Epithelial cell of prostate (primary cell): ENCODE results near the gene SLC35B3.
"Not testable (repeated sequence)": the region's sequence is repeated elsewhere in the genome, so short reads cannot be mapped to it uniquely, and the experiment has no call there.

Experiments
- DNase-seq: peaks from one replicate; pipeline ENCODE4 v3.0.0-alpha.2; 2011; ENCODE audit warnings: low read depth, low spot score
- H3K27ac ChIP-seq: fragments of 450-650 bp; 2 replicates; pipeline ENCODE4 v1.5.1; 2017; ENCODE audit warnings: mild to moderate bottlenecking

SLC35B3 gene

DNA sequence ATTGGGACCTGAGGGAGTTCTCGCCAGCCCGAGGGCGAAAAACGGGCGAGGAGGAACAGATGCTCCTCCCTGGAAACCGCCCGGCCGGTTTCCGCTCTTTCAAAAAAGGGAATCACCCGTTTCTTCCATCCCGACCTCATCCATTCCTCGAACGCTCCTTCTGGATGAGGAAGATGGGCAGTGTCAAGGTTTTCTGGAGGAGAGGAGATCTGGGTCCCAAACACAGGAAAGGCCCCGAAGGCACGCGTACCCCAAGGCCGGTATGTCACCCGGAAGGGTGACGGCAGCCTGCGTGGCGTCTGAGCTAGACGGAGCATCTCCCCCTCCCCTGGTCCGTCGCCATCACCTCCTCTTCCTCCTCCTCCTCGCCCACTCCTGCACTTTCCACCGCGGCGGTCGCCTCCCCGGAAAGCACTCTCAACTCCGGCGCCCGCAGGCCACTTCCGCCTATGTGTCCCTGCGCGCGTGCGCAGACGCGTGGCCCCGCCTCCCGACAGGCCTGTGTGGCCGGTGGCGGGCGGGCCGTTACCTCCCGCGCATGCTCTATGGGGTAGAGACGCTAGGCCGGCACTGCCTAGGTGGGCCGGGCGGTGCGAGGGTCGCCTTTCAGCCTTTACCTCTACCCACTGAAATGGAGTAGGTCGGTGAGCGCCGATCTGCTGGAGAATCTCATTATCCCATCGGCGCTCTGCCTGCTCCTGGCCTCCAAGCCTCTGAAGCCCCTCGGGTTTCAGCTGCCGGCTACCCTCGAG is at the start of gene SLC35B3:
SLC35B3 (minus strand) TSS at position 453 of the 752 bp plus-strand sequence.
- peak within 1 kb of the TSS; percentile 78 for H3K27ac ChIP-seq
- DNase-seq: peak; percentile 29

DNA sequence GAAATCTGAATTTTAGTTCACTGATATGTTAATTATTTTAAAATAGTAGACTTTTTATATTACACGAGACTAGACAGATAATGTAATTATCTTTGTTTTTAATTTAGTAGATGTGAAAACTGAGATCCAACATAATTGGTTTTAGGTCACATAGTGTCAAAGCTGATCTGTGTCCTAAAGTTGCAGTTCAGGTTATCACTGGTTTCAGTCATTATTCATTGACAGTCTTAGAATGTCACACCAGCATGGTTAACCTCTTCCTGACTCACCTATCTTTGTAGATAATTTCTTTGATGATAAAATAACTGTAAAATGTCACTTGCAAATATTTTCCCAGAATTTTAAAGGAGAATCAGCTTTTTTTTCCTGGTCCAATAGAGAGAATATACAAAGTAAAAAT is 48.3 kb upstream of the SLC35B3 start:
- H3K27ac ChIP-seq: no peak overlapping the region
- DNase-seq: no peak

DNA sequence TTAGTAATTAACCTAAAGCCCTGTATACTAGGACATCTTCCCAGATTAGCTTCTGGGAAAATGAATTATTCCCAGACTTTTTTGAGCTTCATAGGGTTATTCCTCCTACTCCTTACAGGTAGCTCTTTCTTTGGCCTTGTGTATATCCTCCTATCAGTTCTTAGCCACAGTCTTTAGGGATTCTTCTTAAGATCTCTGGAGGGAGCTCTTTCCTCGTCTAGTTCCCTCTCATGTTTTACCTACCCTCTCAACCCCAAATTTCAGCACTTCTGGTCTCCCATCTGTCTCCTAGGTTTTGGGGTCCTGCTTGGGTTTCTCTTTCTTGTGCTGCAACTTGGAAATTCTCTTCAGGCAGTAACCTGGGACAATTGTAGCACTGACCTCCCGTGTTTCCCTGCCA is 46.4 kb upstream of the SLC35B3 start:
- DNase-seq: no peak
- H3K27ac ChIP-seq: no peak overlapping the region

DNA sequence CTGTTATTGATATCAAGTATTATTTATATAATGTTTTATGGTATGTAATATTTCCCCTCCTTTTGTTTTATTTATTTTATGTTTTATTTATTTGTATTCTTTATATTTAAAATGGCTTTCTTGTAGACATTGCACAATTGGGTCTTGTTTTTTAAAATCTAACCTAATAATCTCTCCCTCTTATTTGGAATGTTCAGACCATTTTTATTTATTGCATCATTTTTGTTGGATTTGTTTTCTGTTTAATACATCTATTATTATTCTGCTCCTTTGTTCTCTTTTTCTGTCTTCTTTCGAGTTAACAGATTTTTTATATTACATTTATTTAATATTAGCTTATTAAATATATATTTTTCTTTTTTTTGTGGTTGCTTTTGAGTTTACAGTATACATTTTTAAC is 43.1 kb upstream of the SLC35B3 start:
- no peak for DNase-seq

GRCh38 chr6:8476656-8477055 is 41.3 kb upstream of the SLC35B3 start:
- no peak for DNase-seq

More for the DNA sequence above, 43.1 kb upstream of the SLC35B3 start:
- H3K27ac ChIP-seq: no peak overlapping the region

GRCh38 chr6:8468552-8469356 is 33.4 kb upstream of the SLC35B3 start:
- H3K27ac ChIP-seq: no peak overlapping the region
- DNase-seq: no peak

More at GRCh38 chr6:8476656-8477055, 41.3 kb upstream of the SLC35B3 start:
- H3K27ac ChIP-seq: no peak overlapping the region

- no peak for DNase-seq
- no peak overlapping the region for H3K27ac ChIP-seq
Measured at GRCh38 chr6:8462694-8463093, 27.3 kb upstream of the SLC35B3 start.

GRCh38 chr6:8462169-8462568 is 26.8 kb upstream of the SLC35B3 start:
- no peak for DNase-seq
- no peak overlapping the region for H3K27ac ChIP-seq

GRCh38 chr6:8446391-8446790 is 11.0 kb upstream of the SLC35B3 start:
- H3K27ac ChIP-seq: no peak overlapping the region
- DNase-seq: no peak

GRCh38 chr6:8445930-8446329 is 10.6 kb upstream of the SLC35B3 start:
- not testable (repeated sequence) for H3K27ac ChIP-seq

DNA sequence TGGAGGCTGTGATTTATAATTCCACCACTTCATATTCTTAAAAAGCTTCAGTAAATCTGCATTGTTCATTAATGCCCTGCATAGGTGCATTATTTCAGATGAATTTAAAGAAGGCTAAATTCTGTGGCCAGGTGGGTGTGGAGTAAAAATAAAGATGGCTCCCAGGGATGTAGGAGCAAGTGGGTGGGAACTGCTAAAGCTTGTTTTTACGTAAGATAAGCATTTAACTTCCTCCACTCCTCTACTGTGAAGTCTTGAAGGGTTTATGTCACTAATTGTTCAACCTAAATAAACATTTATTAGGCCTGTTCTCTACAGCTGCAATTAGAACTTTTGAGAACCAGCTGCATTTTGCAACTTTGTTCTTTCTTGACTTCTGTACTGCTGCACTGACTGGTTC is 6.8 kb upstream of the SLC35B3 start:
- DNase-seq: no peak
- no peak overlapping the region for H3K27ac ChIP-seq

More at GRCh38 chr6:8445930-8446329, 10.6 kb upstream of the SLC35B3 start:
- DNase-seq: not testable (repeated sequence)

GRCh38 chr6:8441452-8441851 is 6.1 kb upstream of the SLC35B3 start:
- DNase-seq: no peak
- H3K27ac ChIP-seq: no peak overlapping the region

DNA sequence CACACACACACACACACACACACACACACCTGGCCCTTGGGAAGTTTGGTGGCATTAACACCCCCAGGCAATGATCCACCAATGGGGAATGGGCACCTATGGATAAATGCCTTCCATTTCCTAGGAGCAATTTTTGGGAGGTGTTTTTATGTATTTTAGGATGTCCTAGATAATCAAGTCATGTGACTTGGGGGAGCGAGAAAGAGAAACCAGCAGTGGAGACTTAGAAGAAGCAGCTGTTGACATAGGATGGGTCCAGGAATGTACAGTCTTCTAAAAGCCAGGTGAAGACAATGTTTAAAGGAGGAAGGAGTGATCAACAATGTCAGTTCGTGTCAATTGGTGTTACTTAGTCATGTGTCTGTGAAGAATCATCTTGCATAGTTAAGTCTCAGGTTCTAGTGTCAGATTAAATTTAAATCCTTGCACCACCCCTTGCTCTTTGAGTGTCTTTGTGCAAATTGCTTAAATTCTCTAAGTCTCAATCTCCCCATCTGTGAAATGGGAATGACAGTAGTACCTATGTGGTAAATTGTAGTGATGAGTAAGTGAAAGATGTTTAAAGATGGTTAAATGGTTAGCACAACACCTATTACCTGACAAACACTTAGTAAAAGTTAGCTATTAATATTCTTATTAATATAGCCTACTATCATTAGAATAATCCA is 4.4 kb upstream of the SLC35B3 start:
- no peak for DNase-seq
- H3K27ac ChIP-seq: no peak overlapping the region

- no peak overlapping the region for H3K27ac ChIP-seq
- DNase-seq: no peak
Measured at GRCh38 chr6:8437813-8438212, 2.5 kb upstream of the SLC35B3 start.

- no peak overlapping the region for H3K27ac ChIP-seq
- DNase-seq: no peak
Measured at GRCh38 chr6:8436966-8437365, 1.6 kb upstream of the SLC35B3 start.

DNA sequence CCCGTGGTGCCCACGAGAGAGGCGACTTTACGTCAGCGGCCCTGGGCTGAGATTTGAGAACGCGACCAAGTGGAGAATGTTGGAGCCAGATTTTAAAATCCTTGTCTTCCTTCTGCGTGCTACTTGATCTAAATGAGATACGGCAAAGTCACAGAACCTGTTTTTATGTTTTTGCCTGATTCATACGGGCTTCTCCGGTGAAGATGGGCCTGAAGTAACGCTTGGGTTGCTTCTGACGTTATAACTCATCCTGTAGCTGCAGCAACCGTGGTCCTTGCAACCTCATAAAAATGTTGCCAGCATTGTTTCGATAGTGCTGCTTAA is 462 bp upstream of the SLC35B3 start:
- peak; percentile 48 for DNase-seq
- H3K27ac ChIP-seq: peak overlapping the region; percentile 78

GRCh38 chr6:8434727-8435092 is 635 bp downstream of the SLC35B3 start:
- no peak for DNase-seq
- peak overlapping the region; percentile 78 for H3K27ac ChIP-seq

- no peak for DNase-seq
- no peak overlapping the region for H3K27ac ChIP-seq
Measured at GRCh38 chr6:8432614-8433013, 2.7 kb downstream of the SLC35B3 start.

DNA sequence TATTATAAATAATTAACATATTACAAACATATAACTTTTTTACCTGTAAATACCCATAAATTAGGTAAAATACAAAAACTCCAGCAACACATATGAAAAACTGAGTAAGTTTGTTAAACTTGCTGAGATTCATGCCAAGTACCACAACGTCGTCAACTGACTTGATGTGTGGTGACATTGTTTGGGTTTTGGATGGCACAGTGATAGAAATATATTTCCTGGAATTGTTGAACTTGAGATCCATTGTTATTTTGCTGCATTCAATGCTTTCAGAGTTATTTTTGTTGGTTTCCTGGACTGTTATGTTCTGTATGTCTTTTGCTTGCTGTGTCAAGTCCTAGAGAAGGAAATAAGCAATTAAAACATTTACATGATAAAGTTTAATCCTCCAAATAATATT is 5.5 kb downstream of the SLC35B3 start:
- no peak overlapping the region for H3K27ac ChIP-seq
- DNase-seq: no peak

DNA sequence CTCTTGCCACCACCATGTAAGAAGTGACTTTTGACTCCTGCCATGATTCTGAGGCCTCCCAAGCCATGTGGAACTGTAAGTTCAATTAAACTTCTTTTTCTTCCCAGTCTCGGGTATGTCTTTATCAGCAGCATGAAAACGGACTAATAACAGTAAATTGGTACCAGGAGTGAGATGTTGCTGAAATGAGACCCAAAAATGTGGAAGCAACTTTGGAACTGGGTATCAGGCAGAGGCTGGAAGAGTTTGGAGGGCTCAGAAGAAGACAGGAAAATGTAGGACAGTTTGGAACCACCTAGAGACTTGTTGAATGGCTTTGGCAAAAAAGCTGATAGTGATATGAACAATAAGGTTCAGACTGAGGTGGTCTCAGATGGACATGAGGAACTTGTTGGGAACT is 8.8 kb downstream of the SLC35B3 start:
- not testable (repeated sequence) for H3K27ac ChIP-seq, DNase-seq

DNA sequence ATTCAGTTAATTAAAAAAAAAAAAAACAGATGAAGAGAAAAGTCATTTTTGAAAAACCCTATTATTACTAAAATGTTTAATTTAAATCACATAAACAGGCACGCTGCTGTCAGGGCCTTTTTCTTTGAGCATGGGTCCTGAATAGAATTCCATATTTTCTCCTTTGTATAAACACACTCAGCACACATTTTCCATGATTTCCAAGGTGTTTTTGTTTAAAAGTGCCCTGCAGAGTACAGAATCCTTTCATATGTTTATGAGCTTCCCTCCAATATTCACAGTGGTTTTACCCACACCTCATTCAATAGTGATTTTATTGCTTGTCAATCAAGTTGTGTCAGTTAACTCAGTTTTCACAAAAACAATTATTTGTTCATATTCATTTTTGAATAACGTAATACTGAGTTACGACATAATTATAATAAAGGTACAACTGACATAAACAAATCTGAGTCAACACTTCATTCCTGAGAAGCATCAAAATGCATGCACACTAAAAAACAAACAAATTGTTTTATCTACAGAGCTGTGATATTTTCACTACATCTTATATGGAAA is 15.2 kb downstream of the SLC35B3 start:
- no peak overlapping the region for H3K27ac ChIP-seq
- DNase-seq: no peak
